NT2/D1 (cell line): Measurements from ENCODE around the gene LPGAT1.

Source experiments
- YY1 ChIP-seq: IDR thresholded peaks from 2 replicates; pipeline ENCODE4 v1.6.1; 2011; ENCODE audit not compliant: insufficient read length, insufficient read depth
- ZNF274 ChIP-seq: IDR thresholded peaks from 2 replicates; pipeline ENCODE4 v1.6.1; 2011; ENCODE audit warnings: mild to moderate bottlenecking, low read depth, low read length

DNA sequence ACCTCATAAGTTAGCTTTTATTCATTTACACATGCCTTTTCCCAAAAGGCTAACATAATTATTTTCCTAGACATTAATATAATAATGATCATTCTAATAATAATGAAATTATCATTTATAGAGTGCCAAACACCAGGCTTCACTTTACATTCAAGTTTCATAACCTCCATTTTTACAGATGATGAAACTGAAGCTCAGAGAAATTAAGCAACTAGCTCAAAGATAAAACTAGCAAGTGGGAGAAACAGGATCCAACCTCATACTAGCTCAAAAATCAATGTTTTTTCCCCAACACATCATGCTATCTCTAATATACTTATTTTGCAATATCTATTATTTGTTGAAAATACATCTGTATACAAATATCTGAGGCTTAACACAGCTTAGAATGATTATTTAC is 14.0 kb downstream of the LPGAT1 start:
- TF ChIP-seq ZNF274 (no peak), YY1 (no peak)
